ENCODE data around the gene ADGRG2.
"Not testable (repeated sequence)": the region's sequence is repeated elsewhere in the genome, so short reads cannot be mapped to it uniquely, and the experiment has no call there.

ADGRG2 gene

GRCh38 chrX:18981124-18981807, 141.0 kb downstream of the ADGRG2 start:
- no peak for TF ChIP-seq CTCF (conservative IDR thresholded peaks at IDR 0.05; ENCODE audit: low read depth, low read length)
- H3K4me3 ChIP-seq (ENCODE audit: low read depth, low read length): no peak overlapping the region
- DNase-seq (ENCODE audit: low read depth): no peak

- not testable (repeated sequence) for H3K4me3 ChIP-seq (ENCODE audit: low read depth, low read length); DNase-seq (ENCODE audit: low read depth)
Observed at GRCh38 chrX:18980262-18980661, 142.0 kb downstream of the ADGRG2 start.

GRCh38 chrX:18974993-18975392, 147.3 kb downstream of the ADGRG2 start:
- H3K4me3 ChIP-seq (ENCODE audit: low read depth, low read length): no peak overlapping the region
- no peak for TF ChIP-seq CTCF (conservative IDR thresholded peaks at IDR 0.05; ENCODE audit: low read depth, low read length)
- DNase-seq (ENCODE audit: low read depth): no peak

- TF ChIP-seq CTCF (conservative IDR thresholded peaks at IDR 0.05; ENCODE audit: low read depth, low read length): no peak
- no peak for DNase-seq (ENCODE audit: low read depth)
- H3K4me3 ChIP-seq (ENCODE audit: low read depth, low read length): no peak overlapping the region
Observed at GRCh38 chrX:18973527-18974192, 148.6 kb downstream of the ADGRG2 start.

GRCh38 chrX:18971506-18971905, 150.8 kb downstream of the ADGRG2 start:
- no peak for TF ChIP-seq CTCF (conservative IDR thresholded peaks at IDR 0.05; ENCODE audit: low read depth, low read length)
- no peak for DNase-seq (ENCODE audit: low read depth)
- H3K4me3 ChIP-seq (ENCODE audit: low read depth, low read length): no peak overlapping the region

- no peak for DNase-seq (ENCODE audit: low read depth)
- TF ChIP-seq CTCF (conservative IDR thresholded peaks at IDR 0.05; ENCODE audit: low read depth, low read length): no peak
- no peak overlapping the region for H3K4me3 ChIP-seq (ENCODE audit: low read depth, low read length)
Observed at GRCh38 chrX:18970465-18970864, 151.8 kb downstream of the ADGRG2 start.

- no peak for DNase-seq (ENCODE audit: low read depth)
- H3K4me3 ChIP-seq (ENCODE audit: low read depth, low read length): no peak overlapping the region
- TF ChIP-seq CTCF (conservative IDR thresholded peaks at IDR 0.05; ENCODE audit: low read depth, low read length): no peak
Observed at GRCh38 chrX:18966624-18967023, 155.6 kb downstream of the ADGRG2 start.
